ENCODE data around the gene BNIP2. TPM values are rescaled to one million over a fixed set of nuclear protein-coding genes. Genes with fewer than 3 reads are reported as not detected.
A peak's percentile ranks its signal among the peaks of the same experiment; 100 is the strongest.

BNIP2 gene
- total RNA-seq, 2 experiments from 2014 or later, result 65.3 to 108 TPM

DNA sequence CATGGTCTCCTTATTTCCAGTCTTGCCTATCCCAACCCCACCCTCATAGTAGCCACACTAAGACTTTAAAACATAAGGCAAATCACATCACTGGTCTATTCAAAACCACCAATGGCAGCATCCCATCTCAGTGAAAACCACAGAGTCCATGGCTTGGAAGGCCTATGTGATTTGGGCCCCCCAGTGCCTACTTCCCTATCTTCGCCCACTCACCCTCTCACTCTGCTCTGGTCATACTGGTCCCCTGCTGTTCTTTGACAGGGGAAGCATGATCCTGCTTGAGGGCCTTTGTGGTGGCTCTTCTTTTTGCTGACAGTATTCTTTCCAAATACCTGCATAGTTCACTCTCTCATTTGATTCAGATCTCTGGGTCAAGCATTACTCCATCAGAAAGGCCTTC is 35.1 kb downstream of the BNIP2 start:
- peaks cover 54% of the 10 kb centered on the region for H3K79me2 ChIP-seq (ENCODE audit: insufficient read depth, low read depth, low read length)
- no peak overlapping the region for H3K27ac ChIP-seq (ENCODE audit: low read depth, low read length, poor library complexity, severe bottlenecking)
- intact Hi-C loops (cut with micrococcal nuclease; ENCODE audit: unreplicated experiment), result loop anchor here (10.0 kb wide), 1 partner anchor 119 kb away; no protein-coding TSS in a partner anchor
- no TSS peak for BruUV-seq (replicated peaks)
- H3K4me2 ChIP-seq (ENCODE audit: low read length), result no peak overlapping the region
- CTCF ChIA-PET (ENCODE audit: unreplicated experiment), result no interaction called here
- no peak overlapping the region for H2AFZ ChIP-seq (ENCODE audit: low read length)
- DNase-seq (ENCODE audit: low spot score), result no peak
- H3K4me3 ChIP-seq (ENCODE audit: low read depth, low read length, poor library complexity, severe bottlenecking), result no peak overlapping the region
- peaks cover 12% of the 10 kb centered on the region for H3K9me3 ChIP-seq (ENCODE audit: low read length)
- POLR2A ChIA-PET, result interaction anchor here (0.6 to 1.5 kb wide), 3 partner anchors 10 to 155 kb away, joined by 3 to 5 read pairs (median 5); no protein-coding TSS in a partner anchor
- peaks cover 74% of the 10 kb centered on the region for H3K36me3 ChIP-seq (ENCODE audit: insufficient read depth, low read length)
- peaks cover 26% of the 10 kb centered on the region for H3K4me1 ChIP-seq (ENCODE audit: insufficient read depth, low read length, poor library complexity, severe bottlenecking)
- no peaks in the 10 kb centered on the region; the same call in none of the 2 replicates for H4K20me1 ChIP-seq (ENCODE audit: insufficient read depth, low read length)
- no peaks in the 10 kb centered on the region for H3K9me2 ChIP-seq (ENCODE audit: insufficient read depth, low read length)
- no peak for TF ChIP-seq EZH2phosphoT487 (IDR thresholded peaks at IDR 0.05; ENCODE audit: borderline replicate concordance, low read depth, low read length)
- TF ChIP-seq, protein P1, sequence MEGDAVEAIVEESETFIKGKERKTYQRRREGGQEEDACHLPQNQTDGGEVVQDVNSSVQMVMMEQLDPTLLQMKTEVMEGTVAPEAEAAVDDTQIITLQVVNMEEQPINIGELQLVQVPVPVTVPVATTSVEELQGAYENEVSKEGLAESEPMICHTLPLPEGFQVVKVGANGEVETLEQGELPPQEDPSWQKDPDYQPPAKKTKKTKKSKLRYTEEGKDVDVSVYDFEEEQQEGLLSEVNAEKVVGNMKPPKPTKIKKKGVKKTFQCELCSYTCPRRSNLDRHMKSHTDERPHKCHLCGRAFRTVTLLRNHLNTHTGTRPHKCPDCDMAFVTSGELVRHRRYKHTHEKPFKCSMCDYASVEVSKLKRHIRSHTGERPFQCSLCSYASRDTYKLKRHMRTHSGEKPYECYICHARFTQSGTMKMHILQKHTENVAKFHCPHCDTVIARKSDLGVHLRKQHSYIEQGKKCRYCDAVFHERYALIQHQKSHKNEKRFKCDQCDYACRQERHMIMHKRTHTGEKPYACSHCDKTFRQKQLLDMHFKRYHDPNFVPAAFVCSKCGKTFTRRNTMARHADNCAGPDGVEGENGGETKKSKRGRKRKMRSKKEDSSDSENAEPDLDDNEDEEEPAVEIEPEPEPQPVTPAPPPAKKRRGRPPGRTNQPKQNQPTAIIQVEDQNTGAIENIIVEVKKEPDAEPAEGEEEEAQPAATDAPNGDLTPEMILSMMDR (conservative IDR thresholded peaks at IDR 0.05; ENCODE audit: low read length), result no peak

DNA sequence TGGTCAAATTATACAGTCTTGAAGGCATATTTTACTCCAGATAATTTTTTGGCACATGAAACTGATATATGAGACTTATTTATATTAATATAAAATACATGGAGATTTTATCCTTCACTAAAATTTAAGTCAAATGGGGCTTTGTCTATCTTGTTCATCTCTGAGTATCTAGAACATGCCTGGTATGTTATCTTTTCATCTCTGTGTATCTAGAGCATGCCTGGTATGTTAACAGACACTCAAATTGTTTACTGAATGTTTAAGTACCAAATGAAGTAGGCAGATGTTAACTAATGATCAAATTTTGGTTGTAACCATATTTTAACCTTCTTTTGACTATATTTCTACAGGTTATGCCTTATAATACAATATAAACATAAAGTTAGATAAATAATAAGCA is 39.5 kb downstream of the BNIP2 start:
- no peak overlapping the region for H3K4me2 ChIP-seq (ENCODE audit: low read length)
- H3K27ac ChIP-seq (ENCODE audit: low read depth, low read length, poor library complexity, severe bottlenecking), result no peak overlapping the region
- BruUV-seq (replicated peaks), result TSS peak; percentile 3
- intact Hi-C loops (cut with micrococcal nuclease; ENCODE audit: unreplicated experiment), result loop anchor here (10.0 kb wide), 1 partner anchor 115 kb away; no protein-coding TSS in a partner anchor
- peaks cover 7% of the 10 kb centered on the region for H3K4me1 ChIP-seq (ENCODE audit: insufficient read depth, low read length, poor library complexity, severe bottlenecking)
- no peak overlapping the region for H3K4me3 ChIP-seq (ENCODE audit: low read depth, low read length, poor library complexity, severe bottlenecking)
- no peaks in the 10 kb centered on the region for H3K9me2 ChIP-seq (ENCODE audit: insufficient read depth, low read length)
- no peak overlapping the region for H2AFZ ChIP-seq (ENCODE audit: low read length)
- CTCF ChIA-PET (ENCODE audit: unreplicated experiment), result no interaction called here
- H3K9me3 ChIP-seq (ENCODE audit: low read length), result peaks cover 12% of the 10 kb centered on the region
- DNase-seq (ENCODE audit: low spot score), result no peak
- no peaks in the 10 kb centered on the region; the same call in 1 of the 2 replicates for H4K20me1 ChIP-seq (ENCODE audit: insufficient read depth, low read length)
- H3K36me3 ChIP-seq (ENCODE audit: insufficient read depth, low read length), result peaks cover 94% of the 10 kb centered on the region
- TF ChIP-seq, protein P1 (conservative IDR thresholded peaks at IDR 0.05; ENCODE audit: low read length), result no peak
- no peak for TF ChIP-seq EZH2phosphoT487 (IDR thresholded peaks at IDR 0.05; ENCODE audit: borderline replicate concordance, low read depth, low read length)
- H3K79me2 ChIP-seq (ENCODE audit: insufficient read depth, low read depth, low read length), result peaks cover 29% of the 10 kb centered on the region
- POLR2A ChIA-PET, result no interaction called here

DNA sequence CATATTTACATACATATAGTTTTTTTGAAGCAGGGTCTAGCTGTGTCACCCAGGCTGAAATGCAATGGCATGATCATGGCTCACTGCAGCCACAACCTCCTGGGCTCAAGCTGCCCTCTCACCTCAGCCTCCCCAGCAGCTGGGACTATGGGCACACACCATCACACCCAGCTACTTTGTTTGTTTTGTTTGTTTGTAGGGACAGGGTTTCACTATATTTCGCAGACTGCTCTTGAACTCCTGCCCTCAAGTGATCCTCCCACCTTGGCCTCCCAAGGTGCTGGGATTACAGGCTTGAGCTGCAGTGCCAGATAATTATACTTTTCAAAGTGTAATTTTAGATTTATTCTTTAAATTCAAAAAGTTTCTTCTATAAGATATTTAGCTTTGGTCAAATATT is 42.0 kb downstream of the BNIP2 start:
- peaks cover 6% of the 10 kb centered on the region; the same call in 1 of the 2 replicates for H3K79me2 ChIP-seq (ENCODE audit: insufficient read depth, low read depth, low read length)
- TF ChIP-seq, protein P1 (conservative IDR thresholded peaks at IDR 0.05; ENCODE audit: low read length), result no peak
- no peak for TF ChIP-seq EZH2phosphoT487 (IDR thresholded peaks at IDR 0.05; ENCODE audit: borderline replicate concordance, low read depth, low read length)
- no peak overlapping the region for H3K4me2 ChIP-seq (ENCODE audit: low read length)
- H3K4me1 ChIP-seq (ENCODE audit: insufficient read depth, low read length, poor library complexity, severe bottlenecking), result no peaks in the 10 kb centered on the region
- H3K27ac ChIP-seq (ENCODE audit: low read depth, low read length, poor library complexity, severe bottlenecking), result no peak overlapping the region
- DNase-seq (ENCODE audit: low spot score), result no peak
- intact Hi-C loops (cut with micrococcal nuclease; ENCODE audit: unreplicated experiment), result no loop called here
- no TSS peak for BruUV-seq (replicated peaks)
- CTCF ChIA-PET (ENCODE audit: unreplicated experiment), result no interaction called here
- no peaks in the 10 kb centered on the region for H4K20me1 ChIP-seq (ENCODE audit: insufficient read depth, low read length)
- POLR2A ChIA-PET, result interaction anchor here (0.6 to 1.0 kb wide), 2 partner anchors 17 to 350 kb away, joined by 4 to 13 read pairs; no protein-coding TSS in a partner anchor
- peaks cover 4% of the 10 kb centered on the region; the same call in 1 of the 2 replicates for H3K9me3 ChIP-seq (ENCODE audit: low read length)
- H2AFZ ChIP-seq (ENCODE audit: low read length), result no peak overlapping the region
- H3K4me3 ChIP-seq (ENCODE audit: low read depth, low read length, poor library complexity, severe bottlenecking), result no peak overlapping the region
- H3K9me2 ChIP-seq (ENCODE audit: insufficient read depth, low read length), result no peaks in the 10 kb centered on the region
- peaks cover 88% of the 10 kb centered on the region for H3K36me3 ChIP-seq (ENCODE audit: insufficient read depth, low read length)
